ENCODE measurements around the gene VEGFB.

Gene VEGFB

GRCh38 chr11:64207256-64208085 is 26.9 kb upstream of the VEGFB start:
- Histone ChIP-seq H3K4me3 (ENCODE audit: severe bottlenecking) (no peak overlapping the region), H3K27me3 (ENCODE audit: insufficient read depth, poor library complexity, severe bottlenecking) (no peaks in the 10 kb centered on the region), H3K4me1 (ENCODE audit: insufficient read depth, poor library complexity, severe bottlenecking) (no peaks in the 10 kb centered on the region), H3K27ac (ENCODE audit: poor library complexity, severe bottlenecking) (no peak overlapping the region), H3K9me3 (ENCODE audit: severe bottlenecking) (no peaks in the 10 kb centered on the region), H3K36me3 (ENCODE audit: low read depth) (peaks cover 41% of the 10 kb centered on the region)
- TF ChIP-seq CTCF (IDR thresholded peaks at IDR 0.05; ENCODE audit: poor library complexity, severe bottlenecking) = no peak
- DNase-seq (ENCODE audit: low spot score) (no peak), ATAC-seq (ENCODE audit: low read depth) (no peak)

- Histone ChIP-seq H3K9me3 (ENCODE audit: severe bottlenecking) (no peaks in the 10 kb centered on the region), H3K27ac (ENCODE audit: poor library complexity, severe bottlenecking) (no peak overlapping the region), H3K4me3 (ENCODE audit: severe bottlenecking) (no peak overlapping the region), H3K4me1 (ENCODE audit: insufficient read depth, poor library complexity, severe bottlenecking) (no peaks in the 10 kb centered on the region), H3K27me3 (ENCODE audit: insufficient read depth, poor library complexity, severe bottlenecking) (no peaks in the 10 kb centered on the region), H3K36me3 (ENCODE audit: low read depth) (peaks cover 33% of the 10 kb centered on the region)
- ATAC-seq (ENCODE audit: low read depth) = no peak
- no peak for DNase-seq (ENCODE audit: low spot score)
- no peak for TF ChIP-seq CTCF (IDR thresholded peaks at IDR 0.05; ENCODE audit: poor library complexity, severe bottlenecking)
These were observed 26.1 kb upstream of the VEGFB start for GRCh38 chr11:64208086-64208795.

- no peak overlapping the region for H3K4me3 ChIP-seq (ENCODE audit: severe bottlenecking)
- ATAC-seq (ENCODE audit: low read depth) (no peak), DNase-seq (ENCODE audit: low spot score) (no peak)
- H3K27ac ChIP-seq (ENCODE audit: poor library complexity, severe bottlenecking) = no peak overlapping the region
- no peak for TF ChIP-seq CTCF (IDR thresholded peaks at IDR 0.05; ENCODE audit: poor library complexity, severe bottlenecking)
- H3K9me3 ChIP-seq (ENCODE audit: severe bottlenecking) = no peaks in the 10 kb centered on the region
- H3K36me3 ChIP-seq (ENCODE audit: low read depth) = peaks cover 25% of the 10 kb centered on the region
- H3K4me1 ChIP-seq (ENCODE audit: insufficient read depth, poor library complexity, severe bottlenecking) = no peaks in the 10 kb centered on the region
- no peaks in the 10 kb centered on the region for H3K27me3 ChIP-seq (ENCODE audit: insufficient read depth, poor library complexity, severe bottlenecking)
These were observed 25.4 kb upstream of the VEGFB start for GRCh38 chr11:64208796-64209562.

- Histone ChIP-seq H3K27me3 (ENCODE audit: insufficient read depth, poor library complexity, severe bottlenecking) (no peaks in the 10 kb centered on the region), H3K27ac (ENCODE audit: poor library complexity, severe bottlenecking) (no peak overlapping the region), H3K36me3 (ENCODE audit: low read depth) (peaks cover 21% of the 10 kb centered on the region), H3K4me3 (ENCODE audit: severe bottlenecking) (no peak overlapping the region), H3K9me3 (ENCODE audit: severe bottlenecking) (no peaks in the 10 kb centered on the region), H3K4me1 (ENCODE audit: insufficient read depth, poor library complexity, severe bottlenecking) (no peaks in the 10 kb centered on the region)
- TF ChIP-seq CTCF (IDR thresholded peaks at IDR 0.05; ENCODE audit: poor library complexity, severe bottlenecking) = no peak
- DNase-seq (ENCODE audit: low spot score) = no peak
- ATAC-seq (ENCODE audit: low read depth) = no peak
These were observed 24.9 kb upstream of the VEGFB start for GRCh38 chr11:64209563-64209843.

All from RWPE2 (cell line).